Measurements from ENCODE around the gene MIER1. TPM values are rescaled to one million over a fixed set of nuclear protein-coding genes. Genes with fewer than 3 reads are reported as not detected.
"Not testable (repeated sequence)": the region's sequence is repeated elsewhere in the genome, so short reads cannot be mapped to it uniquely, and the experiment has no call there.

MIER1 gene
- 49.2 TPM for total RNA-seq

DNA sequence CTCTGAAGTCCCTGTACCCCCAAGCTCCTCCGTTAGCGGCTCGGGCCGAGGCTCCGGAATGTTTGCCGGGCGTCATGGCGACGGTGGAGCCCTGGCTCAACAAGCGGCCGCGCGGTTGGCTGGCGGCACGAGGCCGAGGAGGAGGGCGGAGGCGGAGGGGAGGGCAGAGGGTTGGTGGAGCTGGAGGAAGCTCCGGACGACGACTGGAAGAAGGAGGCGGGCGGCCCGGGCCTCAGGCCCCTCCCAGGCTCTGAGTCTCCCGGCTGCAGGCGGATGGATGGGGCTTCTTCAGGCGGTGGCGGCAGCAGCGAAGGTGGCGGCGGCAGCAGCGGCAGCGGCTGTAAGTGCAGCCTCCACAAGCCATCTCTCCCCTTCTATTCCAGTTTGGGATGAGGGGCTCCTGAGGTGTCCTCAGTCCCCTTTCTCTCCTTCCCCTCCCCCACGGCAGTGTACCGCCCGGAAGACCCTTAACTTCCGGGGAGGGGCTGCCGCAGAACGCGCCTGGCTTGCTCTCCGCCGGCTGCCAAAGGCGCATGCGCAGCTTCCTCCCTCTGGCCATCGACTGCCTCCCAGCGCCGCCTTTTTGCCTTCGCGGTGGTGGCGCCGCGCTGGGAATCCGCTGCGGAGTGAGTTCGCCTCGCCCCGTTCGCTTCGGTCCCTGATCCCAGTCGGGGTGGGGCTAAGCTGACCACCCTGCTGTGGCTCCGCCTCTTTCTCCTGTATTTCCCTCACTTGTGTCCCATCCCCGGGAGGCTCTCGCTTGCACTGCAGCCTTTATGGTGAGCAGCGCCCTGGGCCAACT is at the start of gene MIER1, which contains the start of gene DNAI4:
TSS of gene MIER1 (plus strand) at position 235 of the 802 bp plus-strand sequence. CDS start at position 274, 39 bp downstream.
TSS of gene DNAI4 (minus strand) at position 101 of the 802 bp plus-strand sequence. CDS start at position 76, 25 bp downstream.
- ATAC-seq: peak; percentile 98
- intact Hi-C loops (cut with DNase I): no loop called here
- peak; percentile 99 for DNase-seq (ENCODE audit: low spot score)

DNA sequence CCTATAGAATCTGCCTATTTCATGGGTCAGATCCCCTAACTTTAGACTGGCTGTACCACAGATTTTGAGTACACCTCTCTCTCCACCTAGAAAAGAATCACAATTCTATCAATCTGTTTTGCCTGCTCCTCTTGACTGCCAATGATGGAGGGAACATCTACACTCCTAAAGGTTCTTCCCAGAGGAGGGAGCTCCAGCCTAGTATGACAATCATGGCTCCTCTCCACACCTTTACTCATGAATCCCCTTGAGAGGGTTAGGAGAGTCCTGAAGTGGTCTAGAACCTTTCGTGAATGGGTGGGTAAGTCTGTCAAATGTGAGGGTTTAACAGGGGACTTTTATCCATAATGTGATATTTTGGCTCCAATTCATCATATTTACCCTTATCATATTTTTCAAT is 48.1 kb upstream of the MIER1 start:
- ATAC-seq (no peak), DNase-seq (ENCODE audit: low spot score) (no peak)
- intact Hi-C loops (cut with DNase I): no loop called here

DNA sequence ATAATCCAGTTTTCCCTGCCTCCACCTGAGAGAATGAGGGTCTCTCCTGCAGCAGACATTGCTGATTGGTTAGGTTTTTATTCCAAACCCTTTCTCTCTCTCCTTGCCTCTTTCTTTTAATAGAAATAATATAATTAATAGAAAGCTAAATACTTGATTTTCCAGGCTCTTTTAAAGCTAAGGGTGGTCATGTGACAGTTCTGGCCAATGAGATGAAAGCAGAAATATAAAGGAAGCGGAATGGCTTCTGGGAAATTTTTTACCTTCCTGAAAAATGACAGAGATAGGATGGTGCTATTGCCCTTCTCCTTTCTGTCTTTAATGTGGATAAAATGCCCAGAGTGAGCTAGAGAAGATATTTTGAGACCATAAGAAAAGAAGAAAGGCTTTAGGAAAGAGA is 35.8 kb upstream of the MIER1 start:
- ATAC-seq: no peak

DNA sequence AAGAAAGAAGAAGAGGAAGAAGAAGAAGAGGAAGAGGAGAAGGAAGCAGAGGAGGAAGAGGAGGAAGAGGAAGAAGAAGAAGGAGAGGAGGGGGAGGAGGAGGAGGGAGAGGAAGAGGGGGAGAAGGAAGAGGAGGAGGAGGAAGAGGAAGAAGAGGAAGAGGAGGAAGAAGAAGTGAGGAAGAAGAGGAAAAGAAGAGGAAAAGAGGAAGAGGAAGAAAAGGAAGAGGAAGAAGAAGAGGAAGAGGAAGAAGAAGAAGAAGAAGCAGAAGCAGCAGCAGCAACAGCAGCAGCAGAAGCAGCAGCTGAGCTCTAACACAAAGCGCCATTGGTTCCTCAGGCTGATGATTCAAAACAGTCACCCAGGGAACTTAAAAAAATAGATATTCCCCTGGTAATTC is 34.2 kb upstream of the MIER1 start:
- no peak for ATAC-seq
- intact Hi-C loops (cut with DNase I): no loop called here
- no peak for DNase-seq (ENCODE audit: low spot score)

More for the DNA sequence above, 35.8 kb upstream of the MIER1 start:
- intact Hi-C loops (cut with DNase I): no loop called here
- no peak for DNase-seq (ENCODE audit: low spot score)

DNA sequence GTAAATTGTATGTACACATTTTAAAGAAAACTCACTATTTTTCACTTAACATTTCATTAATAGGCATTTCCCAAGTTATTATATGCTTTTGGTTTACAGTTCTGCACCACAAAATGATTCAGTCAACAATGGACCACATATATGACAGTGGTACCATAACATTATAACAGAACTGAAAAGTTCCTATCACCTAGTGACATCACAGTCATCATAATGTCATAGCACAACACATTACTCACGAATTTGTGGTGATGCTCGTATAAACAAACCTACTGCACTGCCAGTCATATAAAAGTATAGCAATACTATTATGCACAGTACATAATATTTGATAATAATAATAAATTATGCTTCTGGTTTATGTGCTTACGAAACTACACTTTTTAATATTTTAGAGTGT is 31.1 kb upstream of the MIER1 start:
- intact Hi-C loops (cut with DNase I): no loop called here
- no peak for DNase-seq (ENCODE audit: low spot score)
- ATAC-seq: no peak

DNA sequence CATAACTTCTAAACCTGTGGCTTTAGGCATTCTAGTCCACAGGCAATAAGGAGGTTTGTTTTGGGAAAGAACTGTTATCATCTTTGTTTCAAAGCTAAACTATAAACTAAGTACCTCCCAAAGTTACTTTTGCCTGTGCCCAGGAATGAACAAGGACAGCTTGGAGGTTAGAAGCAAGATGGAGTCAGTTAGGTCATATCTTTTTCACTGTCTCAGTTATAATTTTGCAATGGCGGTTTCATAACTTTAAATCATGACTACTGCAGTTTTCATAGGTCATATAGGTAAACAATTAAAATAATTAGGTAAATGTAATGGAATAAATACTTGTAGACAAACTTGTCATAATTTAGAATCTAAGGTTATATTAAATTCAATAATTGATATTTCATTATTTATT is 9.6 kb upstream of the MIER1 start:
- DNase-seq (ENCODE audit: low spot score); ATAC-seq; intact Hi-C loops (cut with DNase I): not testable (repeated sequence)

DNA sequence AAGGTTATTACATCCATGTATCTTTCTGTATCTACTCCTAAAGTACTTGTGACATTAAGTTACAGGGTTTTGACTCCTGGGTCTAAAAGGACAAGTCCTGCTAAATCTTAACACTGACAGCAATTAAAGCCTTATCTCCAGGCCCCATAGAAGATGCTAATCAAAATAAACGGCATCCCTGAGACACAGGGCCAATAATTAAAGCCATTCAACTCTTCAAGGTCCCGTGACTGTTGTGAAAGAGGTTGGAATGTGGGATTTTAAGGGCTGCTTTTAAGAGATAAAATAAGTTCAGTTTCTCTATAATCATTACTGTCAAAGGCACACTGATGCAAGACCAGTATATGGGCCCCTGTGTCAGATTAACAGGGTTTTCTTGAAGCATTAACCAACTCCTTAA is 8.5 kb upstream of the MIER1 start:
- ATAC-seq (no peak), DNase-seq (ENCODE audit: low spot score) (no peak)
- intact Hi-C loops (cut with DNase I): no loop called here

DNA sequence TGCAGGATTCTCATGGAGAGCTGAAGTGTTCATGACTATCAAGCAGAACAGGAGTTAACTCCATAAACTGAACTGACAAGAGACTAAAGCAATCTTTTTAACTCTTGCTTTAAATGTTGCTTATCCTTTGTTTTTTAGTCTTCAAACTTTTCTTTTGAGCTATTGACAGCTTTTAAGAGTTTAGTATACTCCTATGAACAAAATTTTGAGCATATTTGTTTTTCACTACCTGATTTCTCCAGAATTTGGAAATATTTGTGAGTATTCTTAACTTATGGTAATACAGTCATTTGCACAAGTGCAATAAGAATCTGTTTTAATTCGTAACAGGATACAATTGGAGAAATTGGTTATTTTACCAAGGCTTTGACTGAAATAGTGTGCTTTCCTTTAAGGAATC is 7.3 kb upstream of the MIER1 start:
- intact Hi-C loops (cut with DNase I): no loop called here
- no peak for ATAC-seq

DNA sequence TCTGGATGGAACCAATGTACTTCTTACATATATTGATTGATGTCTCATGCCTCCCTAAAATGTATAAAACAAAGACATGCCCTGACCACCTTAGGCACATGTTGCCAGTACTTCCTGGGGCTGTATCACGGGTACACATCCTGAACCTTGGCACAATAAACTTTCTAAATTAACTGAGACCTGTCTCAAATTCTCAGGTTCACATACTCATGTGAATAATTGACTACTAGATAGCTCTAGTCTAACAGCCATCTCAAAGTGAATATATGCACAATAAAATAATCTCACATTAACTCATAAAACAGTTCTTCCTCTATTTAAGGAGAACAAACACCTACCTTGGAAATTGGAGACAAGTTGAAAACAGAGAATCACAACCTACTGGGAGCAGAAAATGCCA is 5.7 kb upstream of the MIER1 start:
- intact Hi-C loops (cut with DNase I): no loop called here
- ATAC-seq (no peak), DNase-seq (ENCODE audit: low spot score) (no peak)

More for the DNA sequence above, 7.3 kb upstream of the MIER1 start:
- DNase-seq (ENCODE audit: low spot score): no peak

DNA sequence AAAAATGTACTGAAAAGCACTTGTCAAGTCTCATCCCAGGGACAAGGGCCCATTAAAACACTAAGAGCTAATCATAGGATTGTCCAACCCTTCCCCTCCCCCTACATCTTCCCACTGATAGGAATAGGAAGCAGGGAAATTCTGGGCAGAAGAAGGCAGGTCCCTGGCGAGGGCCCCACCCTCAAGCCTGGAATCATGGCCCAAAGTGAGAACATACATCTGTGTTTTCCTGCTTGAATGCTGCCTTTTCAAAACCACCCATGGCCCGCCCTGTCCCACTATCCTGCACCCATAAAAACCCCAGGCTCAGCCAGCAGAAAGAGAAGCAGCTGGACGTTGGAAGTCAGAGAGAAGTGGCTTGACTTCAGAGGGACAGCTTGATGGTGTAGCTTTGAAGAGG is 5.0 kb upstream of the MIER1 start:
- DNase-seq (ENCODE audit: low spot score) (no peak), ATAC-seq (no peak)
- intact Hi-C loops (cut with DNase I): no loop called here

DNA sequence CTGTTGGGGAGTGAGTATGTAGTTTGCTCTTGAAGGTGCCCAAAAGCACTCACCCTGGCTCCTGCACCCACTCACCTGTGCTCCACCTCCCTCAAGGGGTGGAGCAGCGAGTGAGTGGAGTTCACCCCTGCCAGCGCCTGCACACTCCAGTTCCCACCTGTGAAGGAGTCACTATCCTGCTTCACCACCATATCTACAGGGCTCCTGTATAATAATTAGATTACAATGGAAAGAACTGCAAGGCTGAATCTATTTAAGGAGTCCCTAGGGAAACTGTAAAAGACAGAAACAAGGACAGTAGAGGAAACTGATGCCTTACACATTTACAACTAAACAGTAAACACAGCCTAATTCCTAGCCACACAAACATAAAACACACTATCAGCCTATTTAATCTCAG is 4.2 kb upstream of the MIER1 start:
- intact Hi-C loops (cut with DNase I): no loop called here
- DNase-seq (ENCODE audit: low spot score) (no peak), ATAC-seq (no peak)

DNA sequence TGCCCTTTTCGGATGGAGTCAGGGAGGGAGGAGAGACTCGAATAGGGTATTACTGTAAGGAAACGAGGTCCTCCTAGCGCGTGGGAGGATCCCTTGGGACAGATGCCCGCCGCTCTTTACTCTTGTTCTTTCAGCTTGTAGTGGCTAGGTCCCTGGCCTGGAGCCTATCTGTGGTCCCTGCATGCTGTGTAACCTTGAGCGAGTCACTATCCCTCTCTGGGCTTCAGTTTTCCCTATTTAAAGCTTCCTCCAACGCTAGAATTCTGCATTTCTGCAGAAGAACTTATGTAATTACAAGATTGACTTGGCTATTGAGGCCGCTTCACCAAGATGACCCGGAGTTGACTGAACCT is 744 bp downstream of the MIER1 start:
- no peak for DNase-seq (ENCODE audit: low spot score)
- intact Hi-C loops (cut with DNase I): no loop called here

DNA sequence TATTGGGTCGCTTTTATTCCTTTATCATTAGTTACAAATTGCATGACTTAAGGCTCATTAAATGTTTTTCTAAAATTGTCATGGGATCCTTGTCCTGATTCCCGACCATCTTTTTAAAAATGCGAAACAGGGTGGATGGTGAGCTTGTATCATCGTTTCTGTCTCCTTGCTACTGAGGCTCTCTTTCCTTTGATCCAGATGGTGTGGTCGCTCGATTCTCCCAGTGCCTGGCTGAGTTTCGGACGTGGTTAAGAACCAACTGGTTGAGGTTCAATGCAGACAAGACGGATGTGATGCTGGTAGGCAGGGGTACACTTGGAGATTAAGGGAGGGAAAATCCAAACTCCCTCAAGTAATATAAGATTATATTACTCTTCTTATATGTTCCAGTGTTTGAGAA is 1.2 kb downstream of the MIER1 start:
- intact Hi-C loops (cut with DNase I): no loop called here
- no peak for ATAC-seq

More for the DNA sequence above, 744 bp downstream of the MIER1 start:
- ATAC-seq: no peak

DNA sequence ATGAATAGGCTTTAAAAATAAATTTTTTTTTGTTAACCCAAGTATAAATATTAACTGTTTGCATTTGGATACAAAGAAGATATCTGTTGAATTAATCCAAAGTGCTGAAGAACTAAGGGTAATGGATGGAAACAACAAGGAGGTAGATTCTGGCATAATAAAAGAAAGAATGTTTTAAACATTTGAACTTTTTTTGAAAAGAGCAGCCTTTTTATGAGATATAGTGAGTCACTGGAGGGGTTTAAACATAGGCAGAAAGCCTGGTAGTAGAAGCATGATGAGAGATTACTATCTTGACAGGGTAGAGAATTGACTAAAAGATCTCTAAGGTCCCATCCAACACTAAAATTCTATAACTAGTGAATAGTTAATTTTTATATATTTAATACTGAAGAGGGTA is 2.7 kb downstream of the MIER1 start:
- DNase-seq (ENCODE audit: low spot score) (no peak), ATAC-seq (no peak)
- intact Hi-C loops (cut with DNase I): no loop called here

More for the DNA sequence above, 1.2 kb downstream of the MIER1 start:
- no peak for DNase-seq (ENCODE audit: low spot score)

DNA sequence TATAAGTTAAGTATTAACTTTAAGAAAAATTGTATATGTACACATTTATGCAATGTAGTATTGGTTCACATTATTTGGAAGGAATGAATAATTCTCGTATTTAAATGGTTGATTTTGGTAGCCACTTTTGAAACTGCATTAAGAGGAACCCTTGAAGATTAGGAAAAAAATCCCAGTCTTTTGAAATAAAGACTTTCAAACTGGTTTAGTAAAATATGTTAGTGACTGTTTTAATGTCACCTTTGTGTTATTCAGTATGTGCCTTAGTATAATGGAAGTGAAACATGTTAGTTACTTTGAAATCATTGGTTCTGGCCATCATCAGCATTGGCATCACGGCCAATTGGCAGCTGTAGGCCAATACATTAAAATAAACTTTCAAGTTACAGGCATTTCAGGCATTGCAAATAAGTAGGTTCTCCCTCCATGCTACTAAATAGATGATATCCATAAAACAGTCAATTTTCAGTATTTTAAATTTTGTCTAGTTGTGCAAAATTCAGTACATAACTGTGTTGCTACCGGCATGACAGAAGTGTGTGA is 4.4 kb downstream of the MIER1 start:
- DNase-seq (ENCODE audit: low spot score) (no peak), ATAC-seq (no peak)
- intact Hi-C loops (cut with DNase I): no loop called here

DNA sequence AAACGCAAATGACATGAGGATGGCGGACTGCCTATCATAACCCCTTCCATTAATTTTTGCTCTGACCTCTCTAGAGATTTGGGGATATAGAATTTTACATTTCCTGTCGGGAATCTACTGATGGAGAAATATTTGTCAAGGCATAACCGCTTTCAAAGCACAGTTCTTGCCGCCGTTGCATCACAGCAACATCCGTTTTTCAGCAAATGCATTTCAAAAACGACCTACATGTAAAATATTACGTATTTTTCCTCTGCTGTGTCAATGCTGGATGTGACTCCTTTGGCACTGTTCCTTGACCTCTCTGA is 4.9 kb downstream of the MIER1 start:
- intact Hi-C loops (cut with DNase I): no loop called here
- no peak for DNase-seq (ENCODE audit: low spot score)

DNA sequence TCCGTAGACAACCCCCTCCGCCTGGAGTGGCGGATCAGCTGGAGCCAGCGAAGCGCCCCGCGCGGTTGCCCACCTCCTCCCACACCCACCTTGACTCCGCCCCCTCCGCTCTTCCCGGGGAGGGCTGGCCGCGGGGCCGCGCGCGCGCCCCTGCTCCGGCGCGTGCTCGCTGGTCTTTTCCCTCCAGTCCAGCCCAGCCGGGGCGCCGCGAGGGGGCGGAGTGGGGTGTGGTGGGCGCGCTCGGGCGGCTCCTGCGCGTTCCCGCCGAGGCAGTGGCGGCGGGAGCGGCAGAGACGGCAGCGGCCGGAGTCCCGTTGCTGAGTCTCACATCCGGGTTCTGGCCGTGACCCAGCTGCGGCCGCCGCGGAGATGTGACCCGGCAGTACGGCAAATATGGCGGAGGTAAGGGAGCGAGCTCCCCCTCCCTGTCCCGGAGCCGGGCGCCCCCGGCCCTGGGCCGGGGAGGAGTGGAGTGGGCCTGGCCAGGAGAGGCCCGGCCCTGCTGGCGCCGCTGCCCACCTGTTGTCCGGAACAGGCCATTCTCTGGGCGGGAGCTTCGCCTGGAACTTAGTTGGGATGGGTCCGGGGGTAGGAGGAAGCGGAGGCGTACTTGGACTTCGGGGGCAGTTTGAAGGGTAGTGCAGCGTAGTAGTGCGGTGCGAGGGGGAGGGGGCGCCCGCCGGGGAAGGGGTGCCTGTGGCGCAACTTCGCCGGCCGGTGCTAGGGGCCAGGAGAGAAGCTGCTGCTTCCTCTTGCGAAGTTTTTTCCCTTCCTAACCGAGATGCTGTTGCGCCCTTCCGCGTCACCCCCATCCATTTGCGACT is 5.4 kb downstream of the MIER1 start:
- DNase-seq (ENCODE audit: low spot score) (peak; percentile 97), ATAC-seq (peak; percentile 86)
- intact Hi-C loops (cut with DNase I): no loop called here

More for the DNA sequence above, 4.9 kb downstream of the MIER1 start:
- ATAC-seq: no peak

DNA sequence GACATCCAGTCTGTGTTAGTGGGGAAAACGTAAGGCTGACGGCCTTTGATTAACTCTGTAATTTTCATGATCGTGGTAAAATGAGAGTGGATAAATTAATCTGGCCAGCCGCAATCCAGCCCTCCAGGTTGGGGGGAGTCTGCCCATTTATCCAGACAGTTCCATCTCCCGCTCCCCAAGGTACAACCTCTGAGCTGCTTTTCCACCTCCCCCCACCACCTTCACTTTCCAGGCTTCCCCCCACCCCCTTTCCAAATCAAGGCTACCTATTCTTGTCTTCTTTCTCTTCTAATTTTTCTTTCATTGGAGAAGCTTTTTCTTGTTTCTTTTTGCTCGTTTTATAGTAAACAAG is 6.0 kb downstream of the MIER1 start:
- intact Hi-C loops (cut with DNase I): no loop called here
- peak; percentile 3 for ATAC-seq
- DNase-seq (ENCODE audit: low spot score): no peak

DNA sequence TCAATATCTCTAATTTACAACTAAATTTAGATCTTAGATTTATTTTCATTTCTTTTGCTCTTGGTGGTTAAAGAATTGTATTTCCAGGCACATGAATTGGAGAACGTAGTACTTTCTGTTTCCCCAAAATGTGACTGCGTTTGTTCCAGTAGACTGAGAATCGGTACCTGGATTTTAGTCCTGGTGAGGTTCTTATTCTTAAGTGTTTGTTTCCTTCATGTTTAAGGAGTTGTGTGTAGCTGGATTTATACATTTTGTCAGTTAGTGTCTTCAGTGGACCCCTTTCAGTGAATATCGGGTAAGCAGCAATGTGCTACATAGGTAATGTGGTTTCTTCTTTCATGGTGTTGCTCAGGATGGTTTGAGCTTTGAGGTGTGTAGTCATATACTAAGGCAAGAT is 6.8 kb downstream of the MIER1 start:
- DNase-seq (ENCODE audit: low spot score): no peak
- intact Hi-C loops (cut with DNase I): no loop called here
- no peak for ATAC-seq

DNA sequence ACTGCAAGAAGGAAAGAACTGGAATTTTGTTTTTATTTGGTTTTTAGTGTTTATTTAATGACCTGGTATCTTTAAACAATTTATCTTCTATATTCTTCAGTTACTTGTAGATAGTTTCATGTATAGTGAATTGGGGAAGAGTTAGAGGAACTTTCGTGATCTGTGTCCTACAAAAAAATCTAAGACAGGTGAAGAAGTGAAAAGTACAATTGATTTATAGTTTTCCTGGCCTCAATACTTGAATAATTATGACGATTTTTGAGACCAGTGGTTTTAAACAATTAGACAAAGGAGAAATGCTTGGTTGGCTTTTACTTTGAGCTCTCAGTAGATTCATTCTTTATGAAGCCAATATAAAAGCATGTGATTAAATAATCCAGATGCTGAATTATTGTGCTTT is 7.5 kb downstream of the MIER1 start:
- intact Hi-C loops (cut with DNase I): no loop called here
- no peak for DNase-seq (ENCODE audit: low spot score)
- no peak for ATAC-seq
